A673 (cell line): Measurements from ENCODE around the gene ZNF268. TPM values are rescaled to one million over a fixed set of nuclear protein-coding genes. Genes with fewer than 3 reads are reported as not detected.

Experiments
- Bru-seq: library from RNA; stranded (reverse); fragments of 400-500 nt; gene quantifications from one replicate; lab custom pipeline; 2021; lab: Mats Ljungman, UMichigan
- BruChase-seq, 2 experiments: library from RNA; stranded (reverse); fragments of 400-500 nt; gene quantifications; one replicate each; lab custom pipeline; 2021; lab: Mats Ljungman, UMichigan
- BruUV-seq: library from RNA; stranded (reverse); fragments of 400-500 nt; replicated peaks from 2 replicates; lab custom pipeline; 2021; lab: Mats Ljungman, UMichigan
- CTCF ChIA-PET: fragments of 300-600 bp; sonication (Branson Sonifier 250); formaldehyde crosslinking; loops from one replicate; lab custom pipeline; 2022; ENCODE audit warnings: antibody characterized with exemption; lab: Charles Lee
- POLR2A ChIA-PET: fragments of 300-600 bp; sonication (Branson Sonifier 250); formaldehyde crosslinking; loops from one replicate; lab custom pipeline; 2022; ENCODE audit warnings: antibody characterized with exemption; ENCODE audit not compliant: low non-redundant PET; lab: Charles Lee
- DNase-seq: peaks from one replicate; pipeline ENCODE4 v3.0.0-alpha.2; 2015; ENCODE audit warnings: low spot score
- H3K27ac ChIP-seq: fragments of 200-600 bp; sonication (generic); 2 replicates; pipeline ENCODE4 v1.5.1; 2016; ENCODE audit warnings: mixed run types, low read depth, mild to moderate bottlenecking, mixed read lengths, antibody characterized with exemption, low read length; ENCODE audit not compliant: poor library complexity, severe bottlenecking
- H3K27me3 ChIP-seq: fragments of 200-600 bp; sonication (generic); replicated peaks from 2 replicates; pipeline ENCODE4 v1.6.1; 2017; ENCODE audit warnings: mixed run types, low read depth, mild to moderate bottlenecking, mixed read lengths, antibody characterized with exemption, low read length; ENCODE audit not compliant: insufficient read depth, poor library complexity
- H3K36me3 ChIP-seq: fragments of 200-600 bp; sonication (generic); 2 replicates; pipeline ENCODE4 v1.6.1; 2016; ENCODE audit warnings: mixed run types, mild to moderate bottlenecking, mixed read lengths, antibody characterized with exemption, low read length; ENCODE audit not compliant: insufficient read depth, poor library complexity, severe bottlenecking
- H3K4me1 ChIP-seq: fragments of 200-600 bp; sonication (generic); 2 replicates; pipeline ENCODE4 v1.6.1; 2017; ENCODE audit warnings: mixed run types, mild to moderate bottlenecking, mixed read lengths, antibody characterized with exemption, low read length; ENCODE audit not compliant: insufficient read depth, poor library complexity, severe bottlenecking
- H3K4me3 ChIP-seq: fragments of 200-600 bp; sonication (generic); 2 replicates; pipeline ENCODE4 v1.5.1; 2016; ENCODE audit warnings: low read depth, mixed run types, mild to moderate bottlenecking, mixed read lengths, low read length; ENCODE audit not compliant: poor library complexity, severe bottlenecking
- H3K9me3 ChIP-seq: fragments of 200-600 bp; sonication (generic); 2 replicates; pipeline ENCODE4 v1.6.1; 2016; ENCODE audit warnings: mixed run types, low read depth, mild to moderate bottlenecking, mixed read lengths, antibody characterized with exemption, low read length; ENCODE audit not compliant: poor library complexity, severe bottlenecking
- EZH2 ChIP-seq: fragments of 200-600 bp; sonication (generic); IDR thresholded peaks from 2 replicates; pipeline ENCODE4 v1.6.1; 2017; ENCODE audit warnings: borderline replicate concordance, low read depth, mild to moderate bottlenecking, mixed read lengths, antibody characterized with exemption, low read length; ENCODE audit not compliant: poor library complexity, severe bottlenecking
- intact Hi-C: fragments of 100-400 bp; cut with micrococcal nuclease; formaldehyde crosslinking; loops from one replicate; pipeline ENCODE4 v1.10.0; 2022; ENCODE audit not compliant: unreplicated experiment
- long read RNA-seq: library from polyadenylated mRNA; stranded (forward); transcript quantifications from one replicate; pipeline ENCODE4 v2.0.0, GENCODE V29; 2022
- total RNA-seq: library from RNA; stranded (reverse); gene quantifications from 2 replicates; pipeline ENCODE4 v1.2.3, GENCODE V29; 2021
- TF ChIP-seq, protein P1 (sequence below): fragments of 300-800, 200-600 bp; sonication (generic); conservative IDR thresholded peaks from 2 replicates; pipeline ENCODE4 v1.5.1; 2017; ENCODE audit warnings: low read depth, mild to moderate bottlenecking, antibody characterized with exemption, low read length, moderate library complexity, mixed read lengths

Gene ZNF268
- total RNA-seq (20.6 and 21.0 TPM in 2 replicates), Bru-seq, nascent RNA (percentile 70 among the genes with signal in this experiment), BruChase-seq, experiment 1, labeled RNA remaining after a 2-hour chase (percentile 79 among the genes with signal in this experiment), BruChase-seq, experiment 2, labeled RNA remaining after a 6-hour chase (percentile 71 among the genes with signal in this experiment)
- long read RNA-seq, full-length matches to known transcripts: 18 of 28 reads
- long read RNA-seq, partial matches to known transcripts: 3 of 28 reads
- long read RNA-seq, other reads (novel, unspliced or antisense): 7 of 28 reads

DNA sequence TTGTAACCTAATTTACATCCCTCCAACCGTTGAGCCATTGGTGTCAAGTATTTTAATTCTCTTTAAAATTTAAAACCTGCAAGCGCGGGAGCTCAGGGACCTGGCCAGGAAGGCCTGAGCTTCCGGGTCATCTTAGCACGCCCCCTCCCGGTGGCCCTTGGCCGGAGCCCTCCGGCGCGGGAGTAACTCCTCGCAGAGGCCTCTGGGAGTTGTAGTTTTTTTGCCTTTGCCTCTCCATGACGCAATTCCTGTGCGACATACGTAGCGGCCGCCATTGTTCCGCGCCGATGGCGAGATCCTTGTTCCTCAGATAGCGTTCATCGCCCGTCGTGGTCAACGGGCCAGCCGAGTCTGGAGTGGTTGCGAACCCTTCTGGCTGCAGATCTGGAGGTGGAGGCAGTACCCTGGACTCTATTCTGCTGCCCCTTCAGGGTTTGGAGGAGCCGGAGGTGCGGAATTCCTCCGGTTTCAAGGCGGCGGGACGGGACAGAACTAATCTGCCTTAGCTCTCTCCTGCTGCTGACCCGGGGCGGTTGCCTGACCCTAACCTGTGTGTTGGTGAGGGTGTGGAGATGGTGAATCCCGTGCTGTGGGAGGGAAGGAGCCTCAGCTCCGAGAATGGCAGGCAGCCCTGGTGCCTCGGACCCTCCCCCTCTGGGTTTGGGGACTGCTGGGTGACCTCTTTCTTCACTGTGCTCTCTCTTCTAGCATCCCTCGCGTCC, at the start of gene ZNF268:
TSS of gene ZNF268 (plus strand) at position 258 of the 722 bp plus-strand sequence. CDS start 503 bp downstream, outside the sequence.
- Histone ChIP-seq H3K27me3 (no peaks in the 10 kb centered on the region), H3K36me3 (peaks cover 38% of the 10 kb centered on the region), H3K4me1 (no peaks in the 10 kb centered on the region), H3K9me3 (peaks cover 68% of the 10 kb centered on the region), H3K27ac (peak within 1 kb of the TSS; percentile 90), H3K4me3 (peak within 1 kb of the TSS; percentile 99)
- ChIA-PET CTCF (no interaction called here), POLR2A (interaction anchor here (1.1 kb wide), 1 partner anchor 51 kb away, joined by 4 read pairs; the partner anchor contains the start of gene ZNF10)
- BruUV-seq: no TSS peak
- TF ChIP-seq, protein P1, sequence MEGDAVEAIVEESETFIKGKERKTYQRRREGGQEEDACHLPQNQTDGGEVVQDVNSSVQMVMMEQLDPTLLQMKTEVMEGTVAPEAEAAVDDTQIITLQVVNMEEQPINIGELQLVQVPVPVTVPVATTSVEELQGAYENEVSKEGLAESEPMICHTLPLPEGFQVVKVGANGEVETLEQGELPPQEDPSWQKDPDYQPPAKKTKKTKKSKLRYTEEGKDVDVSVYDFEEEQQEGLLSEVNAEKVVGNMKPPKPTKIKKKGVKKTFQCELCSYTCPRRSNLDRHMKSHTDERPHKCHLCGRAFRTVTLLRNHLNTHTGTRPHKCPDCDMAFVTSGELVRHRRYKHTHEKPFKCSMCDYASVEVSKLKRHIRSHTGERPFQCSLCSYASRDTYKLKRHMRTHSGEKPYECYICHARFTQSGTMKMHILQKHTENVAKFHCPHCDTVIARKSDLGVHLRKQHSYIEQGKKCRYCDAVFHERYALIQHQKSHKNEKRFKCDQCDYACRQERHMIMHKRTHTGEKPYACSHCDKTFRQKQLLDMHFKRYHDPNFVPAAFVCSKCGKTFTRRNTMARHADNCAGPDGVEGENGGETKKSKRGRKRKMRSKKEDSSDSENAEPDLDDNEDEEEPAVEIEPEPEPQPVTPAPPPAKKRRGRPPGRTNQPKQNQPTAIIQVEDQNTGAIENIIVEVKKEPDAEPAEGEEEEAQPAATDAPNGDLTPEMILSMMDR: peak; percentile 90
- no peak for TF ChIP-seq EZH2
- peak; percentile 93 for DNase-seq
- intact Hi-C loops: loop anchor here (1.0 kb wide), 1 partner anchor 101 kb away; the partner anchor contains the start of gene ZNF140

DNA sequence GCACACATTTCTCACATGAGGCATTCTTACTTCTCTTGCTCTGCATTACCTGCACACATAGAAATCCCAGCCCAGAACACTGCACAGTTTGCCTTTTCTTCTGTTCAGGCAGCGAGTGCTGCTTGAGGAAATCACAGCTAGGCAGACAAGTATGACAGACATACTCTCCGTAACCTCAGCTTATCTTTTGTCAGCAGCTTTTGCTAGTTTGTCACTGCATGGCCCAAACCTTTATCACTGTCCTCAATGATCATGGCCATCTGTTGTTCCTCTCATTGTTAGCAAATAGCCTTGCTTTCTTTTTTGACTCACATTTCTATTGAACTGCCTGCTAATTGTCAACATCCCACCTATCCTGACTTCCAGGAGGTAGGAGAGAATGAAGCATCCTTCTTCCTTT, 45.5 kb upstream of the ZNF268 start:
- no peak overlapping the region for H3K4me3 ChIP-seq
- BruUV-seq: no TSS peak
- H3K27ac ChIP-seq: no peak overlapping the region
- no peaks in the 10 kb centered on the region for H3K4me1 ChIP-seq
- H3K27me3 ChIP-seq: no peaks in the 10 kb centered on the region
- no peak for DNase-seq
- ChIA-PET CTCF (no interaction called here), POLR2A (no interaction called here)
- peaks cover 33% of the 10 kb centered on the region for H3K36me3 ChIP-seq
- TF ChIP-seq EZH2: no peak
- TF ChIP-seq, protein P1: no peak
- H3K9me3 ChIP-seq: peaks cover 56% of the 10 kb centered on the region
- intact Hi-C loops: no loop called here

DNA sequence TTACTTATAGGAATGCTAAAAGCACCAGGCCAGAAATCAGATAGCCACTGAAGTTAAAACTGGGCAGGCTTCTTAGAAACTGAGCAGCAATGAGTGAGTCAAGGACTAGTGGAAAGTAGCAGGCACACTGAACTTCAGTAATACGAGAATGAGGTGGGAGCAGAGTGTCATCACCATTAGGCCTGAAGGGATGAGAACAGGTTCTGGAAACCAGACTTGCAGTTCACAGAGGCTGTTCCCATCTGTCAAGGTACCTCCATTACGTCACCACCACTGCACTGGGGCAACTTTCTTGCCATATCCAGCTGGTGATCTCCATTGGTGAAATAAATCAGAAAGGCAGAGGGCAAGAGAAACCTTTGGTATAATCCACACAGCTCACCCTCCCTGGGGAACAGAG, 35.3 kb upstream of the ZNF268 start:
- CTCF ChIA-PET: no interaction called here
- H3K9me3 ChIP-seq: peaks cover 35% of the 10 kb centered on the region

More for the DNA sequence above, 35.3 kb upstream of the ZNF268 start:
- H3K4me1 ChIP-seq: no peaks in the 10 kb centered on the region
- H3K27me3 ChIP-seq: no peaks in the 10 kb centered on the region
- no peak overlapping the region for H3K4me3 ChIP-seq
- H3K27ac ChIP-seq: no peak overlapping the region
- BruUV-seq: no TSS peak
- DNase-seq: no peak
- TF ChIP-seq EZH2: no peak
- TF ChIP-seq, protein P1: no peak
- peaks cover 19% of the 10 kb centered on the region for H3K36me3 ChIP-seq
- POLR2A ChIA-PET: no interaction called here
- intact Hi-C loops: no loop called here
